ENCODE results near the gene CSNK2A1.

Gene CSNK2A1

GRCh38 chr20:438571-439469, 104.8 kb downstream of the CSNK2A1 start:
- TF ChIP-seq RAD21 (IDR thresholded peaks at IDR 0.05; ENCODE audit: low read depth) (no peak), CREB1 (IDR thresholded peaks at IDR 0.05; ENCODE audit: low read depth) (no peak), MAX (IDR thresholded peaks at IDR 0.05) (no peak), REST (IDR thresholded peaks at IDR 0.05; ENCODE audit: low read depth) (no peak), CEBPB (IDR thresholded peaks at IDR 0.05) (no peak), YY1 (IDR thresholded peaks at IDR 0.05; ENCODE audit: low read depth) (no peak), TAF1 (IDR thresholded peaks at IDR 0.05; ENCODE audit: low read depth) (no peak), FOXM1 (IDR thresholded peaks at IDR 0.05; ENCODE audit: borderline replicate concordance, low read depth) (no peak), EP300 (IDR thresholded peaks at IDR 0.05; ENCODE audit: borderline replicate concordance) (no peak), USF1 (IDR thresholded peaks at IDR 0.05) (no peak), TEAD4 (IDR thresholded peaks at IDR 0.05) (no peak), EGR1 (IDR thresholded peaks at IDR 0.05) (no peak), NFIC (IDR thresholded peaks at IDR 0.05) (no peak), ZBTB7A (IDR thresholded peaks at IDR 0.05; ENCODE audit: low read depth) (no peak), TCF12 (IDR thresholded peaks at IDR 0.05; ENCODE audit: low read depth) (no peak)

GRCh38 chr20:437787-438486, 105.7 kb downstream of the CSNK2A1 start:
- TF ChIP-seq CEBPB (IDR thresholded peaks at IDR 0.05) (no peak), RAD21 (IDR thresholded peaks at IDR 0.05; ENCODE audit: low read depth) (no peak), USF1 (IDR thresholded peaks at IDR 0.05) (no peak), TEAD4 (IDR thresholded peaks at IDR 0.05) (no peak), REST (IDR thresholded peaks at IDR 0.05; ENCODE audit: low read depth) (no peak), EP300 (IDR thresholded peaks at IDR 0.05; ENCODE audit: borderline replicate concordance) (no peak), TCF12 (IDR thresholded peaks at IDR 0.05; ENCODE audit: low read depth) (no peak)

- TF ChIP-seq MAX (IDR thresholded peaks at IDR 0.05) (no peak), YY1 (IDR thresholded peaks at IDR 0.05; ENCODE audit: low read depth) (no peak), NFIC (IDR thresholded peaks at IDR 0.05) (no peak), TAF1 (IDR thresholded peaks at IDR 0.05; ENCODE audit: low read depth) (no peak), FOXM1 (IDR thresholded peaks at IDR 0.05; ENCODE audit: borderline replicate concordance, low read depth) (no peak), CREB1 (IDR thresholded peaks at IDR 0.05; ENCODE audit: low read depth) (no peak), TEAD4 (IDR thresholded peaks at IDR 0.05) (no peak), REST (IDR thresholded peaks at IDR 0.05; ENCODE audit: low read depth) (no peak), EP300 (IDR thresholded peaks at IDR 0.05; ENCODE audit: borderline replicate concordance) (no peak), RAD21 (IDR thresholded peaks at IDR 0.05; ENCODE audit: low read depth) (no peak)
Measured at GRCh38 chr20:436476-436875, 107.1 kb downstream of the CSNK2A1 start.

- no peak for TF ChIP-seq MAX (IDR thresholded peaks at IDR 0.05)
- TF ChIP-seq RAD21 (IDR thresholded peaks at IDR 0.05; ENCODE audit: low read depth): no peak
- TF ChIP-seq EGR1 (IDR thresholded peaks at IDR 0.05): no peak
- TF ChIP-seq EP300 (IDR thresholded peaks at IDR 0.05; ENCODE audit: borderline replicate concordance): no peak
- TF ChIP-seq TCF12 (IDR thresholded peaks at IDR 0.05; ENCODE audit: low read depth): no peak
- TF ChIP-seq USF1 (IDR thresholded peaks at IDR 0.05): no peak
- no peak for TF ChIP-seq REST (IDR thresholded peaks at IDR 0.05; ENCODE audit: low read depth)
Measured at GRCh38 chr20:435558-435957, 108.0 kb downstream of the CSNK2A1 start.

Data from Ishikawa (cell line).